AG04449 (cell line): ENCODE data around the gene MAPT.
"Not testable (repeated sequence)": the region's sequence is repeated elsewhere in the genome, so short reads cannot be mapped to it uniquely, and the experiment has no call there.

Experiments used
- CTCF ChIA-PET: fragments of 350-600 bp; formaldehyde crosslinking; extraction: SDS; loops from one replicate; lab custom pipeline; 2021; ENCODE audit warnings: antibody characterized with exemption; lab: Yijun Ruan, JAX
- POLR2A ChIA-PET: fragments of 400-600, 350-600 bp; formaldehyde crosslinking; extraction: SDS; loops from one replicate; lab custom pipeline; 2020; ENCODE audit warnings: antibody characterized with exemption, inconsistent platforms; lab: Yijun Ruan, JAX
- DNase-seq: peaks from one replicate; pipeline ENCODE4 v3.0.0-alpha.2; 2010; ENCODE audit warnings: low read depth, low spot score
- H3K4me3 ChIP-seq: 2 replicates; pipeline ENCODE4 v1.5.1; 2011; ENCODE audit warnings: low read depth, mild to moderate bottlenecking, control low read depth, low read length
- TF ChIP-seq, protein P1 (sequence below): IDR thresholded peaks from one replicate; pipeline ENCODE4 v1.5.1; 2011; ENCODE audit warnings: mild to moderate bottlenecking, moderate library complexity, low read length, control low read depth, inconsistent platforms; ENCODE audit not compliant: insufficient read depth; ENCODE audit errors: missing control alignments

The MAPT gene

DNA sequence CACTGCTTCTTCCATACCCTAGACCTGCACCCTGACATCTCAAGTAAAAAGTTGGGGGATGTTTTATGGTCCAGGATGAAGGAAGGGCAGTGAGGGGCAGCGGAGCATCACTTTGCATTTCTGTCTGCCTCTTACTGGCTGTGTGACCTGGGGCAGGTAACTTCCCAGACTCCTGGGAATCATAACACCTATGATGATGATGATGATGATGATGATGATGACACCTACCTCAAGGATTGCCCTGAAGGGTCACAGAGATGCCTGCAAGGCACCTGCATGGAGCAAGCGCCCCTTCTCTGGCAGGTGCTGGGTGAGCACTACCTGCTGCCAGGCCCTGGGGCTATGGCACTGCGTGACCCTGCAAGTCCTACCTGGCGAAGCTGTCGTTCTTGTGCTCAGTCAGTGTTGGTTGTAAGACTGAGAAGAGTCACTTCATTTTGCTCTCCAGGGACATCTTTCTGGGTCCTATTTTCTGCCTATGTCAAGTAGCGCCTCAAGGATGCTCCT lies 58.5 kb downstream of the MAPT start:
- TF ChIP-seq, protein P1, sequence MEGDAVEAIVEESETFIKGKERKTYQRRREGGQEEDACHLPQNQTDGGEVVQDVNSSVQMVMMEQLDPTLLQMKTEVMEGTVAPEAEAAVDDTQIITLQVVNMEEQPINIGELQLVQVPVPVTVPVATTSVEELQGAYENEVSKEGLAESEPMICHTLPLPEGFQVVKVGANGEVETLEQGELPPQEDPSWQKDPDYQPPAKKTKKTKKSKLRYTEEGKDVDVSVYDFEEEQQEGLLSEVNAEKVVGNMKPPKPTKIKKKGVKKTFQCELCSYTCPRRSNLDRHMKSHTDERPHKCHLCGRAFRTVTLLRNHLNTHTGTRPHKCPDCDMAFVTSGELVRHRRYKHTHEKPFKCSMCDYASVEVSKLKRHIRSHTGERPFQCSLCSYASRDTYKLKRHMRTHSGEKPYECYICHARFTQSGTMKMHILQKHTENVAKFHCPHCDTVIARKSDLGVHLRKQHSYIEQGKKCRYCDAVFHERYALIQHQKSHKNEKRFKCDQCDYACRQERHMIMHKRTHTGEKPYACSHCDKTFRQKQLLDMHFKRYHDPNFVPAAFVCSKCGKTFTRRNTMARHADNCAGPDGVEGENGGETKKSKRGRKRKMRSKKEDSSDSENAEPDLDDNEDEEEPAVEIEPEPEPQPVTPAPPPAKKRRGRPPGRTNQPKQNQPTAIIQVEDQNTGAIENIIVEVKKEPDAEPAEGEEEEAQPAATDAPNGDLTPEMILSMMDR = no peak
- POLR2A ChIA-PET = no interaction called here
- no peak overlapping the region for H3K4me3 ChIP-seq
- CTCF ChIA-PET = no interaction called here
- DNase-seq = no peak

DNA sequence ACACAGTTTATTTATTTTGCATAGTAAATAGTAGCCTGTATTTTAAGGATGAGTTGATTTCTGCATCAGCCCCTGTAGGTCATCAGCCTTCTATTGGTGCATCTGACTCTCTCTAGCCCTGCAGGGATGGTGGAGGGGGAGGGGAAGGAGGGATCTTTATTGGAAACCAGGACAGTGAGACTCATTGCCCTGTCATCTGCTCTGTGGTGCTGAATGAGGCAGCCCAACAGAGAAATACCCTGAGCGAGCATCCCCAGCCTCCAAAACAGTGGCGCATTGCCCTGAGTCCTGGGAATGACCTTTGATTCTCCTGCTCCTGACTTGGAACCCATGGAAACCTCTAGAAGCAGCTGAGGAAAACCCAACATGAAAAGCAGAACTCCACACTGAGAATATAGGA lies 59.2 kb downstream of the MAPT start:
- ChIA-PET POLR2A (no interaction called here), CTCF (no interaction called here)
- DNase-seq = no peak
- TF ChIP-seq, protein P1 = no peak
- H3K4me3 ChIP-seq = no peak overlapping the region

DNA sequence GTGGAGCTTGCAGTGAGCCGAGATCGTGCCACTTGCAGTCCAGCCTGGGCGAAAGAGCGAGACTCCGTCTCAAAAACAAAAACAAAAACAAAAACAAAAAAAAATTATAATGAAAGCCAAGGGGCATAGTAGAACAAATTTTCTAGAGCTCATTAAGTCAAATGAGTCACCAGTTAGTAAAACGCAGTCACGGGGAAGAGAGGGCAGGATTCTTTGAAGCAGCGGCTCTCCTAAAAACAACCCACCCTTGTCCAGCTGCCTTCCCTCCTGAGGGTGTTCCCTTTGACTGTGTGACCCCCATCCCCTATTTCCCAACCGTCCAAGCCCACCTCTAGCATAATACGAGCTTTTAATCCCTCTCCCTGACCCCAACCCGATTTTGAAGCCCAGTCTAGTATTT lies 60.6 kb downstream of the MAPT start:
- no peak for DNase-seq
- ChIA-PET CTCF (interaction anchor here (0.6 kb wide), 1 partner anchor 258 kb away, joined by 3 read pairs; no protein-coding TSS in a partner anchor), POLR2A (no interaction called here)
- H3K4me3 ChIP-seq = no peak overlapping the region
- TF ChIP-seq, protein P1 = no peak

DNA sequence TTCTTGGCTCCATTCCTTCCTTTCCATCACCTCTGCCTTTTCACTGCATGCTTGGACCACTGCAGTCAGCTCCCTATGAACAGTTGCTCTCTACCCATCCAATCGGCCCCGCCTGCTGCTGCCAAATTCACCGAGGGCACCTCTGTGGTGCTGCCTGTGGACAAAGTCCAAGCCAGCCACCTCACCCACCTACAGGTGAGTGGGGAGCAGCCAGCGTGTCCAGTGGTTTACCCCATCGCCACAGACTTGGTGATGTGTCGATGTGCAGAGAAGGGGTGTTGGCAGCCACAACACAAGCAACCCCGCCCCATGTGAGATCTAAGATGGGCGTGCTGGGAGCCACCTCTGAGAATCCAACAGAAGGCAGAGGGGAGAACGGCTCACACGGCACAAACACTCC lies 61.0 kb downstream of the MAPT start:
- TF ChIP-seq, protein P1 = no peak
- H3K4me3 ChIP-seq = no peak overlapping the region
- CTCF ChIA-PET = no interaction called here
- POLR2A ChIA-PET = no interaction called here
- DNase-seq = no peak

DNA sequence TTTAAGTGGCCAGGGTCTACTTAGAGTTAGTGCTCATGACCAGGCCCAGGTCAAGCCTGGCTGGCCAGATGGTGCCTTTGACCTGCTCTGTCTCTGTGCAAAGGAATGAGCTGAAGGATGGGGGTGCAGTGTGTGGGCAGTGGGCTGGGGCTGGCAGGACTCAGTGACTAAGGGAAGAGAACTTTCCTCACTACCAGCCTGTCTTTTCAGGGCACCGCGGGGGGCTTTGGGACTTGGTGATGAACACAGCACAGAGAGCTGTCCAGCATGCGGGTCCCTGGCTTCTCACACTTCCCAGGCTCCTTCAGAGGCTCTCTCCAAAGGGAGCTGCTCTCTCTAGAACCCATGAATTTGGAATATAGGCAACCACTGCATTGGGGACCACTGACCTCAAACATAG lies 61.7 kb downstream of the MAPT start:
- no peak for DNase-seq
- TF ChIP-seq, protein P1 = no peak
- CTCF ChIA-PET = no interaction called here
- POLR2A ChIA-PET = no interaction called here
- no peak overlapping the region for H3K4me3 ChIP-seq

DNA sequence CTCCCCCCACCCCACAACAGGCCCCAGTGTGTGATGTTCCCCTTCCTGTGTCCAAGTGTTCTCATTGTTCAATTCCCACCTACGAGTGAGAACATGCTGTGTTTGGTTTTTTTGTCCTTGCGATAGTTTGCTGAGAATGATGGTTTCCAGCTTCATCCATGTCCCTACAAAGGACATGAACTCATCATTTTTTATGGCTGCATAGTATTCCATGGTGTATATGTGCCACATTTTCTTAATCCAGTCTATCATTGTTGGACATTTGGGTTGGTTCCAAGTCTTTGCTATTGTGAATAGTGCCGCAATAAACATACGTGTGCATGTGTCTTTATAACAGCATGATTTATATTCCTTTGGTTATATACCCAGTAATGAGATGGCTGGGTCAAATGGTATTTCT lies 62.4 kb downstream of the MAPT start:
- CTCF ChIA-PET, POLR2A ChIA-PET, DNase-seq, H3K4me3 ChIP-seq: not testable (repeated sequence)

DNA sequence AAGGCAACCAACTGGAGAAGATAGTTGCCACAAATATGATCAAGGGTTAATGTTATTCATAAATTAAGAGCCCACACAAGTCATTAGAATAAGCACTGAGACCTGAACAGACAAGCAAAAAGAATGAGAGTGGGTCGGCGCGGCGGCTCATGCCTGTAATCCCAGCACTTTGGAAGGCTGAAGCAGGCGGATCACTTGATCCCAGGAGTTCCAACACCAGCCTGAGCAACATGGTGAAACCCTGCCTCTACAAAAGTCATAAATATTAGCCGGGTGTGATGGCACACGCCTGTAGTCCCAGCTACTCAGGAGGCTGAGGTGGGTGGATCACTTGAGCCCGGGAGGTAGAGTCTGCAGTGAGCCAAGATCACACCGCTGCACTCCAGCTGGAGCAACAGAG lies 64.0 kb downstream of the MAPT start:
- TF ChIP-seq, protein P1 = no peak
- no peak overlapping the region for H3K4me3 ChIP-seq
- POLR2A ChIA-PET = no interaction called here
- DNase-seq = no peak
- CTCF ChIA-PET = no interaction called here
